H1 (cell line): Measurements from ENCODE around the gene CAPZA2. TPM values are rescaled to one million over a fixed set of nuclear protein-coding genes. Genes with fewer than 3 reads are reported as not detected.

Source experiments
- CTCF ChIA-PET: fragments of 300-600 bp; sonication (Branson Sonifier 250); formaldehyde crosslinking; loops from one replicate; lab custom pipeline; 2021; ENCODE audit not compliant: partially characterized antibody; lab: Charles Lee
- POLR2A ChIA-PET: fragments of 300-600 bp; sonication (Branson Sonifier 250); formaldehyde crosslinking; loops from one replicate; lab custom pipeline; 2021; ENCODE audit warnings: inconsistent platforms; ENCODE audit not compliant: partially characterized antibody; lab: Charles Lee
- DNase-seq, 2 experiments: peaks; one replicate each; pipeline versions ENCODE4 v3.0.0 to v3.0.0-alpha.2; 2010 to 2022; ENCODE audit warnings: low spot score in 2 of 2, low read depth in 1 of 2, mixed read lengths in 1 of 2
- FAIRE-seq: peaks from 2 replicates; lab custom pipeline; 2011; peaks lifted over from hg19 to GRCh38; lab: Jason Lieb, UNC
- H2AFZ ChIP-seq: 2 replicates; pipeline ENCODE4 v1.8.1; 2012; ENCODE audit warnings: low read length, inconsistent platforms
- H2AK5ac ChIP-seq: 2 replicates; pipeline ENCODE4 v1.6.1; 2013; ENCODE audit warnings: low read depth, low read length
- H2BK120ac ChIP-seq: replicated peaks from 2 replicates; pipeline ENCODE3; 2013; ENCODE audit warnings: low read depth, low read length, inconsistent platforms
- H2BK12ac ChIP-seq: 2 replicates; pipeline ENCODE4 v1.6.1; 2013; ENCODE audit warnings: low read depth, low read length
- H2BK15ac ChIP-seq: 2 replicates; pipeline ENCODE4 v1.6.1; 2013; ENCODE audit warnings: low read length
- H2BK20ac ChIP-seq: 2 replicates; pipeline ENCODE4 v1.6.1; 2013; ENCODE audit warnings: low read length
- H2BK5ac ChIP-seq: 2 replicates; pipeline ENCODE4 v1.6.1; 2013; ENCODE audit warnings: low read depth, low read length
- H3K14ac ChIP-seq: 2 replicates; pipeline ENCODE4 v1.6.1; 2013; ENCODE audit warnings: inconsistent platforms; ENCODE audit not compliant: insufficient read length
- H3K18ac ChIP-seq: 2 replicates; pipeline ENCODE4 v1.6.1; 2013; ENCODE audit warnings: low read length; ENCODE audit errors: extremely low read depth
- H3K23ac ChIP-seq: 2 replicates; pipeline ENCODE4 v1.6.1; 2013; ENCODE audit warnings: inconsistent platforms; ENCODE audit not compliant: insufficient read length
- H3K23me2 ChIP-seq: 2 replicates; pipeline ENCODE4 v1.6.1; 2013; ENCODE audit warnings: low read depth, low read length
- H3K27ac ChIP-seq: 2 replicates; pipeline ENCODE4 v1.6.1; 2011; ENCODE audit warnings: low read depth, low read length, inconsistent platforms
- H3K27me3 ChIP-seq, 4 experiments: replicated peaks in 1 of 4; 1 replicate in 1 of 4; 2 replicates in 3 of 4; pipeline versions ENCODE4 v1.6.1 to v1.8.1; 2011 to 2013; ENCODE audit warnings: low read length in 3 of 4, mild to moderate bottlenecking in 3 of 4, inconsistent platforms in 2 of 4, mixed read lengths in 2 of 4, moderate library complexity in 1 of 4; ENCODE audit not compliant: control insufficient read depth in 3 of 4, insufficient read depth in 3 of 4; ENCODE audit errors: extremely low read depth in 1 of 4
- H3K36me3 ChIP-seq, 4 experiments: 2 replicates each; pipeline versions ENCODE4 v1.6.1 to v1.8.1; 2011 to 2013; ENCODE audit warnings: mild to moderate bottlenecking in 4 of 4, low read length in 3 of 4, moderate library complexity in 2 of 4, control low read depth in 1 of 4, inconsistent platforms in 1 of 4; ENCODE audit not compliant: insufficient read depth in 4 of 4, control insufficient read depth in 2 of 4
- H3K4ac ChIP-seq: replicated peaks from 2 replicates; pipeline ENCODE3; 2013; ENCODE audit warnings: low read length, low read depth, mixed read lengths, inconsistent platforms; ENCODE audit not compliant: insufficient read length
- H3K4me1 ChIP-seq, 4 experiments: replicated peaks in 1 of 4; 1 replicate in 1 of 4; 2 replicates in 3 of 4; pipeline versions ENCODE4 v1.6.1 to v1.8.1; 2011 to 2013; ENCODE audit warnings: low read length in 3 of 4, inconsistent platforms in 2 of 4, mixed read lengths in 1 of 4; ENCODE audit not compliant: insufficient read depth in 4 of 4, control insufficient read depth in 3 of 4
- H3K4me2 ChIP-seq, 2 experiments: 2 replicates each; pipeline versions ENCODE4 v1.6.1 to v1.8.1; 2011 to 2013; ENCODE audit warnings: low read depth in 2 of 2, low read length in 2 of 2, control low read depth in 1 of 2, inconsistent platforms in 1 of 2, mild to moderate bottlenecking in 1 of 2; ENCODE audit not compliant: insufficient read depth in 1 of 2
- H3K4me3 ChIP-seq, 4 experiments: fragments of 200-600, 300-600 bp in 1 of 4; sonication (generic), shearing (Covaris generic), sonication (Bioruptor Twin) in 1 of 4; 2 replicates each; pipeline versions ENCODE4 v1.5.1 to v1.8.1; 2011 to 2016; ENCODE audit warnings: low read length in 4 of 4, low read depth in 3 of 4, control low read depth in 2 of 4, inconsistent platforms in 2 of 4, mild to moderate bottlenecking in 2 of 4, mixed read lengths in 1 of 4, moderate library complexity in 1 of 4; ENCODE audit not compliant: insufficient read depth in 2 of 4; ENCODE audit errors: extremely low read depth in 1 of 4
- H3K56ac ChIP-seq: replicated peaks from 2 replicates; pipeline ENCODE3; 2013; ENCODE audit warnings: low read depth, mild to moderate bottlenecking, mixed read lengths, low read length, inconsistent platforms; ENCODE audit not compliant: insufficient read length
- H3K79me1 ChIP-seq: 2 replicates; pipeline ENCODE4 v1.6.1; 2013; ENCODE audit warnings: low read depth, low read length, control low read depth
- H3K79me2 ChIP-seq, 2 experiments: 2 replicates each; pipeline versions ENCODE4 v1.6.1 to v1.8.1; 2012 to 2013; ENCODE audit warnings: low read length in 2 of 2, mild to moderate bottlenecking in 2 of 2, inconsistent platforms in 1 of 2; ENCODE audit not compliant: insufficient read depth in 2 of 2, control insufficient read depth in 1 of 2
- H3K9ac ChIP-seq, 4 experiments: replicated peaks in 1 of 4; 1 replicate in 1 of 4; 2 replicates in 3 of 4; pipeline versions ENCODE4 v1.6.1 to v1.8.1; 2011 to 2013; ENCODE audit warnings: low read depth in 3 of 4, low read length in 3 of 4, control low read depth in 2 of 4, mild to moderate bottlenecking in 2 of 4, moderate library complexity in 2 of 4, inconsistent platforms in 1 of 4; ENCODE audit errors: extremely low read depth in 1 of 4
- H3K9me3 ChIP-seq, 2 experiments: 2 replicates each; pipeline versions ENCODE4 v1.6.1 to v1.8.1; 2012 to 2013; ENCODE audit warnings: mild to moderate bottlenecking in 2 of 2, moderate library complexity in 2 of 2, control low read depth in 1 of 2, inconsistent platforms in 1 of 2, low read depth in 1 of 2, low read length in 1 of 2, mixed read lengths in 1 of 2; ENCODE audit not compliant: insufficient read depth in 2 of 2
- H4K20me1 ChIP-seq, 2 experiments: replicated peaks in 1 of 2; 2 replicates each; pipeline versions ENCODE3 to v1.8.1; 2011 to 2013; ENCODE audit warnings: inconsistent platforms in 2 of 2, low read length in 2 of 2, mild to moderate bottlenecking in 1 of 2; ENCODE audit not compliant: insufficient read depth in 2 of 2, control insufficient read depth in 1 of 2
- H4K5ac ChIP-seq: 2 replicates; pipeline ENCODE4 v1.6.1; 2013; ENCODE audit warnings: low read length, low read depth, mixed read lengths, inconsistent platforms; ENCODE audit not compliant: insufficient read length
- H4K8ac ChIP-seq: 2 replicates; pipeline ENCODE4 v1.8.0; 2013; ENCODE audit warnings: mild to moderate bottlenecking, moderate library complexity, low read length, inconsistent platforms; ENCODE audit not compliant: insufficient read depth; ENCODE audit errors: extremely low read depth
- H4K91ac ChIP-seq: replicated peaks from 2 replicates; pipeline ENCODE3; 2013; ENCODE audit warnings: low read length, mixed read lengths, inconsistent platforms; ENCODE audit not compliant: insufficient read length
- CBX5 ChIP-seq: fragments of 300-800, 300-1000 bp; sonication (generic); IDR thresholded peaks from 2 replicates; pipeline ENCODE4 v1.7.1; 2016; ENCODE audit warnings: antibody characterized with exemption, low read length, low read depth
- NRF1 ChIP-seq: IDR thresholded peaks from 2 replicates; pipeline ENCODE4 v1.6.1; 2011; ENCODE audit warnings: mild to moderate bottlenecking, low read depth, low read length, improper control_type of control experiment
- SP1 ChIP-seq: IDR thresholded peaks from 2 replicates; pipeline ENCODE4 v1.6.1; 2011; ENCODE audit warnings: low read depth, low read length
- TAF7 ChIP-seq: optimal IDR thresholded peaks from 2 replicates; pipeline ENCODE3; 2011; ENCODE audit warnings: low read depth, mild to moderate bottlenecking, inconsistent platforms, low read length, moderate library complexity, borderline replicate concordance
- ZNF274 ChIP-seq: IDR thresholded peaks from 2 replicates; pipeline ENCODE4 v1.7.0; 2012; ENCODE audit warnings: low read length, borderline replicate concordance; ENCODE audit errors: extremely low read depth
- WGBS, 2 experiments: shearing (Covaris generic) in 1 of 2; methylation state at CpG; one replicate each; pipeline versions ENCODE4 v1.1.6 to v1.1.7; 2013 to 2015; ENCODE audit warnings: low lambda C conversion rate in 2 of 2, mixed read lengths in 2 of 2, inconsistent platforms in 1 of 2, low coverage in 1 of 2, missing lambda C conversion rate in 1 of 2; ENCODE audit not compliant: insufficient replicate concordance in 2 of 2, insufficient coverage in 1 of 2, insufficient read length in 1 of 2; ENCODE audit errors: extremely low coverage in 1 of 2, missing lambda C conversion rate in 1 of 2; 5-methylcytosine and 5-hydroxymethylcytosine counted together
- polyA plus RNA-seq, 7 experiments: library from polyadenylated mRNA; depleted of rRNA in 3 of 7; stranded (reverse) in 5 of 7; unstranded in 2 of 7; fragments of >200 nt in 5 of 7; fragments of 200-250 nt in 2 of 7; gene quantifications; 1 replicate in 5 of 7; 2 replicates in 1 of 7; 4 replicates in 1 of 7; pipeline versions ENCODE4 v1.2.1 to v1.2.3, GENCODE V29; 2011 to 2013; ENCODE audit warnings: missing spikeins in 2 of 7, mixed read lengths in 2 of 7
- total RNA-seq: library from RNA; stranded (reverse); fragmentation: NEBNext Ultra II Directional; extraction: Animal tissue kit (Norgen Biotek cat#: 25700); gene quantifications from 2 replicates; pipeline ENCODE4 v1.2.1, GENCODE V29; 2021

The CAPZA2 gene
- total and polyA plus RNA-seq, 2 of the 8 experiments (the other 6 are each of a cell fraction or from before 2014, with no cell fraction given): 33.2 to 145 TPM

DNA sequence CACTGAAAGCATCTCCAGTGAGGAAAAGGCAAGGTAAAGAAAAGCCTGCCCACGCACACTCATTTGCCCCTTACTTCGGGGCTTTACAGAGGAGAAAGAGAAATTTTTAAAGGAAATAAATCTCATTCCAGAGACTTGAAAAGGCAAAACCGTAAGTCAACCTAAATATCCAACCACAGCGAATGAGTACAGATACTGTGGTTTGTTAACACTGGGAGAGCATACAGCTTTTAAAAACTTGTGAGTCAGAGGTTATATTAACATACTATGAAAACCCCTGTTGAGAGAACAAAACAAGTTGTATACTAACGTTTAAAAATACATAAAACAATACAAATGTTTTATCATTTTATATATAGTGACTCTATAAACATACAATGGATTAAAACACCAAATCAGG lies 62.4 kb downstream of the CAPZA2 start:
- H3K4me1 ChIP-seq: no peaks in the 10 kb centered on the region
- no peak overlapping the region for H4K8ac ChIP-seq
- H3K36me3 ChIP-seq: peaks cover 0 to 3% (median 0%) of the 10 kb centered on the region in 4 experiments; a peak in 1 of 8 replicates
- no peak overlapping the region for H4K5ac ChIP-seq
- no peak overlapping the region for H2BK120ac ChIP-seq
- no peaks in the 10 kb centered on the region for H4K20me1 ChIP-seq
- DNase-seq (no peak), FAIRE-seq (no peak)
- H3K4me2 ChIP-seq: no peak overlapping the region
- no peak overlapping the region for H2BK12ac ChIP-seq
- H3K79me1 ChIP-seq: no peaks in the 10 kb centered on the region
- H3K4me3 ChIP-seq: no peak overlapping the region
- H3K56ac ChIP-seq: no peak overlapping the region
- H3K23me2 ChIP-seq: peaks cover 2% of the 10 kb centered on the region; the same call in 1 of the 2 replicates
- H2AFZ ChIP-seq: no peak overlapping the region
- H2AK5ac ChIP-seq: no peak overlapping the region
- H3K18ac ChIP-seq: no peak overlapping the region
- H2BK15ac ChIP-seq: no peak overlapping the region
- H2BK20ac ChIP-seq: no peak overlapping the region
- H3K9ac ChIP-seq: no peak overlapping the region
- no peak overlapping the region for H3K4ac ChIP-seq
- H3K27ac ChIP-seq: no peak overlapping the region
- no peak overlapping the region for H3K14ac ChIP-seq
- H3K9me3 ChIP-seq: no peaks in the 10 kb centered on the region
- H3K23ac ChIP-seq: no peak overlapping the region
- no peak overlapping the region for H2BK5ac ChIP-seq
- ChIA-PET CTCF (interaction anchor here (0.6 to 10.6 kb wide), 3 partner anchors 197 to 598 kb away, joined by 3 to 168 read pairs (median 4); no protein-coding TSS in a partner anchor), POLR2A (no interaction called here)
- no peaks in the 10 kb centered on the region for H3K79me2 ChIP-seq
- WGBS, 2 experiments: 85% methylated on average over 5 of the region's 5 CpGs; no CpG with 5 or more reads in 1 of the 2 experiments
- no peak overlapping the region for H4K91ac ChIP-seq
- H3K27me3 ChIP-seq: no peaks in the 10 kb centered on the region
- no peak for TF ChIP-seq SP1
- TF ChIP-seq ZNF274: no peak
- TF ChIP-seq CBX5: no peak
- no peak for TF ChIP-seq TAF7
- TF ChIP-seq NRF1: no peak
